ENCODE results near the gene YAE1.
"Not testable (repeated sequence)": the region's sequence is repeated elsewhere in the genome, so short reads cannot be mapped to it uniquely, and the experiment has no call there.

Gene YAE1

GRCh38 chr7:39532832-39533231, 33.4 kb upstream of the YAE1 start:
- H3K27me3 ChIP-seq (ENCODE audit: insufficient read depth, low read length) = peaks cover 22% of the 10 kb centered on the region; the same call in 1 of the 2 replicates
- no peaks in the 10 kb centered on the region for H3K4me1 ChIP-seq (ENCODE audit: control insufficient read depth, insufficient read depth, low read length, unreplicated experiment)
- no peak overlapping the region for H2AFZ ChIP-seq (ENCODE audit: low read length, unreplicated experiment)
- no peaks in the 10 kb centered on the region for H3K79me2 ChIP-seq (ENCODE audit: control insufficient read depth, insufficient read depth, low read length, unreplicated experiment)
- H3K4me3 ChIP-seq (ENCODE audit: low read depth, low read length) = no peak overlapping the region
- H3K36me3 ChIP-seq (ENCODE audit: insufficient read depth, low read length) = no peaks in the 10 kb centered on the region
- H3K27ac ChIP-seq (ENCODE audit: low read depth, low read length) = no peak overlapping the region

- peaks cover 20% of the 10 kb centered on the region; the same call in 1 of the 2 replicates for H3K27me3 ChIP-seq (ENCODE audit: insufficient read depth, low read length)
These were observed 31.6 kb upstream of the YAE1 start for GRCh38 chr7:39534599-39534998.

GRCh38 chr7:39535064-39535463, 31.1 kb upstream of the YAE1 start:
- H3K4me1 ChIP-seq (ENCODE audit: control insufficient read depth, insufficient read depth, low read length, unreplicated experiment) = no peaks in the 10 kb centered on the region
- no peak overlapping the region for H2AFZ ChIP-seq (ENCODE audit: low read length, unreplicated experiment)
- H3K4me3 ChIP-seq (ENCODE audit: low read depth, low read length) = no peak overlapping the region
- H3K79me2 ChIP-seq (ENCODE audit: control insufficient read depth, insufficient read depth, low read length, unreplicated experiment) = no peaks in the 10 kb centered on the region
- H3K27ac ChIP-seq (ENCODE audit: low read depth, low read length) = no peak overlapping the region
- H3K27me3 ChIP-seq (ENCODE audit: insufficient read depth, low read length) = peaks cover 23% of the 10 kb centered on the region; the same call in 1 of the 2 replicates
- no peaks in the 10 kb centered on the region for H3K36me3 ChIP-seq (ENCODE audit: insufficient read depth, low read length)

More at GRCh38 chr7:39534599-39534998, 31.6 kb upstream of the YAE1 start:
- Histone ChIP-seq H2AFZ (ENCODE audit: low read length, unreplicated experiment) (no peak overlapping the region), H3K4me3 (ENCODE audit: low read depth, low read length) (no peak overlapping the region), H3K4me1 (ENCODE audit: control insufficient read depth, insufficient read depth, low read length, unreplicated experiment) (no peaks in the 10 kb centered on the region), H3K27ac (ENCODE audit: low read depth, low read length) (no peak overlapping the region), H3K79me2 (ENCODE audit: control insufficient read depth, insufficient read depth, low read length, unreplicated experiment) (no peaks in the 10 kb centered on the region), H3K36me3 (ENCODE audit: insufficient read depth, low read length) (no peaks in the 10 kb centered on the region)

GRCh38 chr7:39535720-39536119, 30.5 kb upstream of the YAE1 start:
- Histone ChIP-seq H3K4me1 (ENCODE audit: control insufficient read depth, insufficient read depth, low read length, unreplicated experiment) (no peaks in the 10 kb centered on the region), H3K4me3 (ENCODE audit: low read depth, low read length) (no peak overlapping the region), H3K36me3 (ENCODE audit: insufficient read depth, low read length) (no peaks in the 10 kb centered on the region), H3K27ac (ENCODE audit: low read depth, low read length) (no peak overlapping the region), H3K27me3 (ENCODE audit: insufficient read depth, low read length) (peaks cover 19% of the 10 kb centered on the region; the same call in 1 of the 2 replicates), H3K79me2 (ENCODE audit: control insufficient read depth, insufficient read depth, low read length, unreplicated experiment) (no peaks in the 10 kb centered on the region), H2AFZ (ENCODE audit: low read length, unreplicated experiment) (no peak overlapping the region)

GRCh38 chr7:39536951-39537350, 29.3 kb upstream of the YAE1 start:
- Histone ChIP-seq H3K27ac (ENCODE audit: low read depth, low read length) (no peak overlapping the region), H3K27me3 (ENCODE audit: insufficient read depth, low read length) (peaks cover 21% of the 10 kb centered on the region; the same call in 1 of the 2 replicates), H3K4me1 (ENCODE audit: control insufficient read depth, insufficient read depth, low read length, unreplicated experiment) (no peaks in the 10 kb centered on the region), H3K79me2 (ENCODE audit: control insufficient read depth, insufficient read depth, low read length, unreplicated experiment) (no peaks in the 10 kb centered on the region), H2AFZ (ENCODE audit: low read length, unreplicated experiment) (no peak overlapping the region), H3K36me3 (ENCODE audit: insufficient read depth, low read length) (no peaks in the 10 kb centered on the region), H3K4me3 (ENCODE audit: low read depth, low read length) (no peak overlapping the region)

- no peaks in the 10 kb centered on the region for H3K36me3 ChIP-seq (ENCODE audit: insufficient read depth, low read length)
- no peak overlapping the region for H3K27ac ChIP-seq (ENCODE audit: low read depth, low read length)
- no peak overlapping the region for H3K4me3 ChIP-seq (ENCODE audit: low read depth, low read length)
- peaks cover 20% of the 10 kb centered on the region for H3K27me3 ChIP-seq (ENCODE audit: insufficient read depth, low read length)
- H3K4me1 ChIP-seq (ENCODE audit: control insufficient read depth, insufficient read depth, low read length, unreplicated experiment) = no peaks in the 10 kb centered on the region
- no peak overlapping the region for H2AFZ ChIP-seq (ENCODE audit: low read length, unreplicated experiment)
- no peaks in the 10 kb centered on the region for H3K79me2 ChIP-seq (ENCODE audit: control insufficient read depth, insufficient read depth, low read length, unreplicated experiment)
These were observed 26.4 kb upstream of the YAE1 start for GRCh38 chr7:39539816-39540215.

GRCh38 chr7:39540320-39540719, 25.9 kb upstream of the YAE1 start:
- Histone ChIP-seq H3K36me3 (ENCODE audit: insufficient read depth, low read length) (no peaks in the 10 kb centered on the region), H2AFZ (ENCODE audit: low read length, unreplicated experiment) (no peak overlapping the region), H3K27ac (ENCODE audit: low read depth, low read length) (no peak overlapping the region), H3K27me3 (ENCODE audit: insufficient read depth, low read length) (peaks cover 20% of the 10 kb centered on the region), H3K4me3 (ENCODE audit: low read depth, low read length) (no peak overlapping the region), H3K4me1 (ENCODE audit: control insufficient read depth, insufficient read depth, low read length, unreplicated experiment) (no peaks in the 10 kb centered on the region), H3K79me2 (ENCODE audit: control insufficient read depth, insufficient read depth, low read length, unreplicated experiment) (no peaks in the 10 kb centered on the region)

GRCh38 chr7:39541511-39541910, 24.7 kb upstream of the YAE1 start:
- peaks cover 14% of the 10 kb centered on the region for H3K27me3 ChIP-seq (ENCODE audit: insufficient read depth, low read length)
- no peak overlapping the region for H3K27ac ChIP-seq (ENCODE audit: low read depth, low read length)
- H3K36me3 ChIP-seq (ENCODE audit: insufficient read depth, low read length) = no peaks in the 10 kb centered on the region
- H3K4me1 ChIP-seq (ENCODE audit: control insufficient read depth, insufficient read depth, low read length, unreplicated experiment) = no peaks in the 10 kb centered on the region
- no peak overlapping the region for H3K4me3 ChIP-seq (ENCODE audit: low read depth, low read length)
- H3K79me2 ChIP-seq (ENCODE audit: control insufficient read depth, insufficient read depth, low read length, unreplicated experiment) = no peaks in the 10 kb centered on the region
- no peak overlapping the region for H2AFZ ChIP-seq (ENCODE audit: low read length, unreplicated experiment)

GRCh38 chr7:39544774-39545173, 21.4 kb upstream of the YAE1 start:
- peaks cover 11% of the 10 kb centered on the region for H3K27me3 ChIP-seq (ENCODE audit: insufficient read depth, low read length)
- H3K4me1 ChIP-seq (ENCODE audit: control insufficient read depth, insufficient read depth, low read length, unreplicated experiment) = not testable (repeated sequence)

GRCh38 chr7:39547336-39547735, 18.9 kb upstream of the YAE1 start:
- Histone ChIP-seq H3K27ac (ENCODE audit: low read depth, low read length) (no peak overlapping the region), H3K79me2 (ENCODE audit: control insufficient read depth, insufficient read depth, low read length, unreplicated experiment) (no peaks in the 10 kb centered on the region), H3K36me3 (ENCODE audit: insufficient read depth, low read length) (no peaks in the 10 kb centered on the region), H2AFZ (ENCODE audit: low read length, unreplicated experiment) (no peak overlapping the region), H3K4me1 (ENCODE audit: control insufficient read depth, insufficient read depth, low read length, unreplicated experiment) (no peaks in the 10 kb centered on the region), H3K27me3 (ENCODE audit: insufficient read depth, low read length) (peaks cover under 1% of the 10 kb centered on the region), H3K4me3 (ENCODE audit: low read depth, low read length) (no peak overlapping the region)

More at GRCh38 chr7:39544774-39545173, 21.4 kb upstream of the YAE1 start:
- not testable (repeated sequence) for H3K79me2 ChIP-seq (ENCODE audit: control insufficient read depth, insufficient read depth, low read length, unreplicated experiment); H3K4me3 ChIP-seq (ENCODE audit: low read depth, low read length); H3K27ac ChIP-seq (ENCODE audit: low read depth, low read length); H2AFZ ChIP-seq (ENCODE audit: low read length, unreplicated experiment); H3K36me3 ChIP-seq (ENCODE audit: insufficient read depth, low read length)

GRCh38 chr7:39550411-39550810, 15.8 kb upstream of the YAE1 start:
- H3K27me3 ChIP-seq (ENCODE audit: insufficient read depth, low read length) = no peaks in the 10 kb centered on the region
- no peaks in the 10 kb centered on the region for H3K36me3 ChIP-seq (ENCODE audit: insufficient read depth, low read length)
- H3K4me1 ChIP-seq (ENCODE audit: control insufficient read depth, insufficient read depth, low read length, unreplicated experiment) = no peaks in the 10 kb centered on the region
- no peak overlapping the region for H3K27ac ChIP-seq (ENCODE audit: low read depth, low read length)
- no peak overlapping the region for H2AFZ ChIP-seq (ENCODE audit: low read length, unreplicated experiment)
- H3K79me2 ChIP-seq (ENCODE audit: control insufficient read depth, insufficient read depth, low read length, unreplicated experiment) = no peaks in the 10 kb centered on the region
- no peak overlapping the region for H3K4me3 ChIP-seq (ENCODE audit: low read depth, low read length)

Data from ACC112 (cell line).